ENCODE data around the gene SLC16A8. TPM values are rescaled to one million over a fixed set of nuclear protein-coding genes. Genes with fewer than 3 reads are reported as not detected.

Gene SLC16A8
- total and polyA plus RNA-seq, 2 donors (not counting 1 experiment from before 2014, with no cell fraction given), result not detected

DNA sequence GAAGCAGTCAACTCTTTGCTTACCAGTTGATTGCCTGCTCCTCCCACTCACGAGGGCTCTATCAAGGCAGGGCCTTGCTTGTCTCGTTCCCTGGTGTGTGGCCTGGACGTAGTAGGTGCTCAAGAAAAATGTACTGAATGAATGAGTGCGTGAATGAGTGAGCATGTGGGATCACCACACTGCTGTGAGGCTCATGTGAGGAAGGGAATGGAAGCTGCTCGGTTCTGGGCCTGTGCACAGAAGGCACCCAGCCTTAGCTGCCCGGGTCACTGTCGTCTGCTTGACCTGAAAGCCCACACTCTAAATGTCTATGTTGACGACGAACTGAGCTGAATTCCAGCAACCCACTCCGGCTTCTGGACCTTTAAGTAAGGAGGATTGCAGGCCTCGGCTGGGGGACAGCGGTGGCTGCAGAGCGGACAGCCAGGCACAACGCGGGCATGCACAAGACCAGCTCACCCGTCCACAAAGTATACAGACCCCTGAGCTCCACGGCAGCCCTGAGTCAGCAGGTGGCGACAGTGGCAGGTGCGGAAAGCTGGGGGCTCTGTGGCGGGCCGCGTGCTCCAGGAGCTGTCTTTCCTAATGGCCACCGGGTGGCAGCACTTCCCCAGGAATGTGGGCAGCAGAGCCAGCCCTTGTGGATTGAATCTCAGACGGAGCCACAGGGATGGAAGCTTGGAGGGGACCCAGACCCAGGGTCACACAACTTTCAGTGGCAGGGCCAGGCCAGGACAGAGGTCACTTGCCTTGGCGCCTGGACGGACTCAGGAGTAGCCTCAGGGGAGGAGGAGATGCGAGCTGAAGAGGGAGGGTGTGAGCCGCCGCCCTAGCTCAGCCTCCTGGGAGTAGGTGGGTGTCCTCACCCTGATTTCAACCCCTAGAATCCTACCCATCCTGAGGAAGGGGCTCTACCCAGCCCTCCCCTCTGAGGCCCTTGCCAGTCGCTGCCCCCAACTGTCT is 31.8 kb downstream of the SLC16A8 start:
- no peak overlapping the region for H3K27ac Mint-ChIP-seq
- H3K9ac ChIP-seq (ENCODE audit: low read length), result no peak overlapping the region
- H3K9me3 Mint-ChIP-seq (ENCODE audit: insufficient read depth), result no peaks in the 10 kb centered on the region
- H3K36me3 ChIP-seq (replicated peaks in 1 of 2; ENCODE audit: control extremely low read depth in 1 of 2, control insufficient read depth in 1 of 2, extremely low read depth in 1 of 2, insufficient read depth in 2 of 2, low read length in 1 of 2), result no peaks in the 10 kb centered on the region
- H3K9me3 ChIP-seq (ENCODE audit: control extremely low read depth in 1 of 3, control insufficient read depth in 2 of 3, insufficient read depth in 1 of 3, low read length in 2 of 3), result no peaks in the 10 kb centered on the region
- ChIA-PET CTCF (interaction anchor here (0.5 to 5.3 kb wide), 55 partner anchors 9 to 951 kb away, joined by 3 to 89 read pairs (median 4); partner anchors contain the start of genes CBY1, DMC1, MAFF and TOMM22), POLR2A (interaction anchor here (0.6 kb wide), 1 partner anchor 16 kb away, joined by 4 read pairs; no protein-coding TSS in a partner anchor)
- H3K27me3 Mint-ChIP-seq, result peaks cover 4% of the 10 kb centered on the region
- TF ChIP-seq, protein P1, sequence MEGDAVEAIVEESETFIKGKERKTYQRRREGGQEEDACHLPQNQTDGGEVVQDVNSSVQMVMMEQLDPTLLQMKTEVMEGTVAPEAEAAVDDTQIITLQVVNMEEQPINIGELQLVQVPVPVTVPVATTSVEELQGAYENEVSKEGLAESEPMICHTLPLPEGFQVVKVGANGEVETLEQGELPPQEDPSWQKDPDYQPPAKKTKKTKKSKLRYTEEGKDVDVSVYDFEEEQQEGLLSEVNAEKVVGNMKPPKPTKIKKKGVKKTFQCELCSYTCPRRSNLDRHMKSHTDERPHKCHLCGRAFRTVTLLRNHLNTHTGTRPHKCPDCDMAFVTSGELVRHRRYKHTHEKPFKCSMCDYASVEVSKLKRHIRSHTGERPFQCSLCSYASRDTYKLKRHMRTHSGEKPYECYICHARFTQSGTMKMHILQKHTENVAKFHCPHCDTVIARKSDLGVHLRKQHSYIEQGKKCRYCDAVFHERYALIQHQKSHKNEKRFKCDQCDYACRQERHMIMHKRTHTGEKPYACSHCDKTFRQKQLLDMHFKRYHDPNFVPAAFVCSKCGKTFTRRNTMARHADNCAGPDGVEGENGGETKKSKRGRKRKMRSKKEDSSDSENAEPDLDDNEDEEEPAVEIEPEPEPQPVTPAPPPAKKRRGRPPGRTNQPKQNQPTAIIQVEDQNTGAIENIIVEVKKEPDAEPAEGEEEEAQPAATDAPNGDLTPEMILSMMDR (IDR thresholded peaks at IDR 0.05), result peak; percentile 88
- no peak for TF ChIP-seq EZH2 (IDR thresholded peaks at IDR 0.05; ENCODE audit: borderline replicate concordance, insufficient read depth, low read depth, low read length, poor library complexity, severe bottlenecking)
- ATAC-seq (ENCODE audit: low read depth), result peak; percentile 87
- no peak overlapping the region for H3K4me3 ChIP-seq (ENCODE audit: control extremely low read depth in 1 of 5, extremely low read depth in 1 of 5, insufficient read depth in 1 of 5, low read depth in 2 of 5, low read length in 4 of 5)
- DNase-seq, result peak; percentile 90
- peaks cover 13% of the 10 kb centered on the region for H3K4me1 Mint-ChIP-seq
- WGBS (ENCODE audit: insufficient coverage), result 33% methylated on average over 25 of the region's 30 CpGs
- intact Hi-C loops (cut with micrococcal nuclease), result loop anchor here (1.0 to 10.0 kb wide), 4 partner anchors 133 to 345 kb away; partner anchors contain the start of genes CSNK1E and PLA2G6
- no peaks in the 10 kb centered on the region for H3K79me2 ChIP-seq (ENCODE audit: control insufficient read depth, insufficient read depth, low read length)
- H3K4me3 Mint-ChIP-seq, result peak overlapping the region; percentile 26
- H3K4me1 ChIP-seq (ENCODE audit: control insufficient read depth in 2 of 2, insufficient read depth in 2 of 2, low read length in 2 of 2), result peaks cover 6 to 20% of the 10 kb centered on the region in 2 donors
- H3K27me3 ChIP-seq (replicated peaks in 1 of 4; ENCODE audit: control extremely low read depth in 1 of 4, control insufficient read depth in 3 of 4, insufficient read depth in 4 of 4, low read length in 3 of 4), result peaks cover 0 to 14% (median 2%) of the 10 kb centered on the region in 4 experiments
- H4K20me1 ChIP-seq (ENCODE audit: control insufficient read depth, insufficient read depth, low read length, poor library complexity, severe bottlenecking), result no peaks in the 10 kb centered on the region
- H3K4me2 ChIP-seq (replicated peaks; ENCODE audit: low read depth, low read length, poor library complexity, severe bottlenecking), result peak overlapping the region; percentile 32
- H3K27ac ChIP-seq (ENCODE audit: low read length in 2 of 2), result no peak overlapping the region
- peak overlapping the region; percentile 13 for H2AFZ ChIP-seq (ENCODE audit: insufficient read depth, low read depth, low read length, poor library complexity, severe bottlenecking)
